WI38 (cell line): ENCODE data around the gene RALGDS.

ENCODE experiments used
- H3K4me3 ChIP-seq: 2 replicates; pipeline ENCODE4 v1.5.1; 2011; ENCODE audit warnings: low read depth, mild to moderate bottlenecking, control low read depth, low read length
- TF ChIP-seq, protein P1 (sequence below): IDR thresholded peaks from 2 replicates; pipeline ENCODE4 v1.5.1; 2012; ENCODE audit warnings: low read depth, mild to moderate bottlenecking, control low read depth, low read length

Gene RALGDS

DNA sequence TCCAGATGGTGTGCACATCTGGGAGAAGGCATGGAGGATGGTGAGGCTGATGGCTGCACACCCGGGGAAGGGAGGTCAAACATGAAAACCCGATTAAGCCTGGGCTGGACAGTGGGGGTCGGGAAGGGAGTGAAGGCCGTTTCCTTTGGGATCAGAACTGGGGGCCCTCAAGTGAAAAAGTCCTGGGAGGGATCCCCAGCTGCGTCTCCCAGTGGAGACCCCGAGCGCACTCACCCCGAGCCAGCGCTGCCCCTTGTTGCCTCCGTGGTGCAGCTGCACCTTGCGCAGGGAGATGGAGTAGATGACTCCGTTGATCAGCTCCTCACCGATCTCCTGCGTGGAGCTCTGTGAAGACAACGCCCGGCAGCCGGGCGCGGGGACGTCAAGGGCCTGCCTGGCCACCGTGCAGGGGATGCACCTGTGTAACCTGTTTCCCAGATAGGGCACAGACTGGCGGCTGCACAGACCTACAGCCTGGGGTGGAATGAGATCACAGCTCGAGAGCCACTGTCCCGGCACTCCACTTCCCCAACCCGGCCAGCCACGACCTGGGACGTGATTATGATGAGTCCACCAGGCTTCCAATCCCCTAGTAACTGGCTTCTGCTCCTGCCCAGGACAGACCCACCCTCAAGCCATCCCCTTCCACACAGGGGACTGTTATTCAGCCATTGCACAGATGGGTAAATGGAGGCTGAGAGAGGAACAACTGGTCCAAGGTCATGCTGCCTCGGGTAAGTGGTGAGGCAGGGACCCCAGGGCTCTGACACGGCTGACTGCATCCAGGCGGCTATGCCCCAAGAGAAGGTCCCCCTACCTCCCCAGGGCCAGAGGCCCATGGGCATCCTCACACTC, 9.0 kb downstream of the RALGDS start:
- TF ChIP-seq, protein P1, sequence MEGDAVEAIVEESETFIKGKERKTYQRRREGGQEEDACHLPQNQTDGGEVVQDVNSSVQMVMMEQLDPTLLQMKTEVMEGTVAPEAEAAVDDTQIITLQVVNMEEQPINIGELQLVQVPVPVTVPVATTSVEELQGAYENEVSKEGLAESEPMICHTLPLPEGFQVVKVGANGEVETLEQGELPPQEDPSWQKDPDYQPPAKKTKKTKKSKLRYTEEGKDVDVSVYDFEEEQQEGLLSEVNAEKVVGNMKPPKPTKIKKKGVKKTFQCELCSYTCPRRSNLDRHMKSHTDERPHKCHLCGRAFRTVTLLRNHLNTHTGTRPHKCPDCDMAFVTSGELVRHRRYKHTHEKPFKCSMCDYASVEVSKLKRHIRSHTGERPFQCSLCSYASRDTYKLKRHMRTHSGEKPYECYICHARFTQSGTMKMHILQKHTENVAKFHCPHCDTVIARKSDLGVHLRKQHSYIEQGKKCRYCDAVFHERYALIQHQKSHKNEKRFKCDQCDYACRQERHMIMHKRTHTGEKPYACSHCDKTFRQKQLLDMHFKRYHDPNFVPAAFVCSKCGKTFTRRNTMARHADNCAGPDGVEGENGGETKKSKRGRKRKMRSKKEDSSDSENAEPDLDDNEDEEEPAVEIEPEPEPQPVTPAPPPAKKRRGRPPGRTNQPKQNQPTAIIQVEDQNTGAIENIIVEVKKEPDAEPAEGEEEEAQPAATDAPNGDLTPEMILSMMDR = no peak
- H3K4me3 ChIP-seq = no peak overlapping the region

DNA sequence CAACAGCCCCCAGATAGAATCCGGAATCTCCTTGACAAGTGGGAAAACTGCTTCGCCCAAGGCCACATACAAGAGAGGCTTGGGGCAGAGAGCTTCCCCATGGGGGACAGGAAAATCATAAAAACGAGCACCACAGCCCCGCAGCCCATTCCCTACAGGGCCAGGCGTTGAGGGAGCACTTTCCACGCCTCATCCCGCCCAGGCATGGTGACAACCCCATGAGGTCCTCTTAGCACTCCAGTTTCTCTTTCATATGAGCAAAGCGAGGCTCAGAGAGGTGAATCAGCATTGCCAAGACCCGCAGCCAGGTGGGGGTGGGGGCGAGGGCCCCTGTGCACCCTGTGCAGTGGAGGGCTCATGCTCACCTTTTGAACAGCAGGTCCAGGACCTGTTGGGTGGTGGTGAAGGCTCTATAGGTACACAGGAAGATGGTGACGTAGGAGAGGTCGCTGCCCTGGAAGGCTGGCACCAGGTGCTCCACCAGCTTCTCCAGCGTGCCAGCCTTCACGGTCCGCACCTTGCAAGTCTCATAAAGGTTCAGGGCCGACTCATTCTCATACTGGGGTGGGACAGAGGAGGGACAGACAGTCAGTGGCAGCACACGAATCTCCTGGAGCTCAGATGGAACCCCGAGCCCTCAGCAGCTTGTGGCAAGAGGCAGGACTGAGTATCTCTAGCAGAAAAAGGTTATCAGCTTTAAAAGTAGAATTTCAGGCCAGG, 10.9 kb downstream of the RALGDS start:
- TF ChIP-seq, protein P1 = no peak
- no peak overlapping the region for H3K4me3 ChIP-seq

DNA sequence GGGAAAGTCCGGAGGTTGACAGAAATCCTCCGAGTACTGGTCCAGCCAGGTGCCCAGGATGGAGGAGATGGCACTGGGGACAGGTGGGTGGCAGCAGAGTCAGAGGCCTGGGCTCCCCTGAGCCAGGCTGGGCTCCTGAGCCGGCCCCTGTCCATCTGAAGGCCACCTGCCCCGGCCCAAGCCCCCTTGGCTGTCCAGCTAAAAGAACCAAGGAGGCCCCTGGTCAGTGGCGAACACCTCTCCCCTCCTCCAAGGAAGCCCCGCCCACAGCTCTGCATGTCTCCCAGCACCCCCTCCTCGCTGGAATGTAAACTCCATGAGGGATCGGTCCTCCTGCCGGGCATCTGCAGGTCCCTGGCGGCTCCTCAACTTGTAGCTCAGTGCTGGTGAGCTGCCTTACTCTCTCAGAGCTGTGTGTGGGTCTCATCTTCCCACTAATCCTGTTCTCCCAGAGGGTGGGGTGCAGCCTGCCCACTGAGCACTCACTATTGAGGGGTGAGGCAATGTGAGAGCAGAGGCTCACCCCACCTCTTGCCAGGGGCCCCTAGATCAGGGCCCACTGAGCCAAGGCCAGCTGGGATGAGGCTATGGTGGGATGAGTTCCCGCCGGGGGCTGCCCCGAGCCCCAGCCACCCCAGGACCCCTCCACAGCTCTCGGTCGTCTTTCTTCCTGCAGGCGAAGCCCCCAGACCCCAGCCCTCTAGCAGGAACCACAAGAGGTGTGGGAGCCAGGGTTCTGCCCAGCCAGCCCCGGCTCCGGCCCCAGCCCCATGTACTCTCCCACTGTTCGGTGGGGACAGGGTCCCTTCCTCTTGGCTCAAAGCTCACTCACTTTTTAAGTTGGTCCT, 12.0 kb downstream of the RALGDS start:
- H3K4me3 ChIP-seq = no peak overlapping the region
- TF ChIP-seq, protein P1 = no peak

DNA sequence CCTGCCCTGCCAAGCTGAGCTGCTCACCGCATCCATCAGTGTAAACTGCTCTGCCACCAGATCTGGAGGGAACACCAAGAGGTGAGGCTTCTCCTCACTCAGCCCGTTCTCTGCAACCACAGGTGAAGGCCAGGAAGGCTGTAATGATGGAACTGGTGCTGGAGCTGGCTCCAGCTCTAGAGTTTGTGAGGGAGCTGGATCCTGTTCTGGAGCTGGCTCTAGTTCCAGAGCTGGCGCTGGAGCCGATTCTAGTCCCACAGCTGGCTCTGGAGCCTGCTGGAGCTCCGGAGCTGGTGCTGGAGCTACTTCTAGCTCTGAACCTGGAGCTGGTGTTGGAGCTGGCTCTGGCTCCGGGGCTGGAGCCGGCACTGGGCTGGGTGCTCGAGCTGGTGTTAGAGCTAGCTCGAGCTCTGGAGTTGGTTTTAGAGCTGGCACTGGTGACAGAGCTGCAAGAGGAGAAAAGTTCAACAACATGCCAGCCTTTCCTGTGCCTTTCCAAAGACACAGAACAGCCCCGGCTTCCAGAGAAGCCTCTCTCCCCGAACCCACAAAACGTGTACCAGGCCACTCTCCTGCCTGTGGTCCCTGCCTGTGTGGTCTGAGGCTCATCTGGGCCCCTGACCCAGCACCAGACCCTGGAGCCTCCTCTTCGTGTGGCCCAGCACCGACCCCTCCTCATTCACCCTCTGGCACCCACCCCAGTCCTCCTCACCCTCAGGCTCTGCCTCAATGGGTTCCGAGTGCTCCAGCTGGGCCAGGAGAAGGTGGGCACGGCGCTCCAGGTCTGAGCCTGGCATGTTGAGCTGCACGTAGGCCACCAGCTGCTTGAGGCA, 12.9 kb downstream of the RALGDS start:
- TF ChIP-seq, protein P1 = no peak
- no peak overlapping the region for H3K4me3 ChIP-seq

DNA sequence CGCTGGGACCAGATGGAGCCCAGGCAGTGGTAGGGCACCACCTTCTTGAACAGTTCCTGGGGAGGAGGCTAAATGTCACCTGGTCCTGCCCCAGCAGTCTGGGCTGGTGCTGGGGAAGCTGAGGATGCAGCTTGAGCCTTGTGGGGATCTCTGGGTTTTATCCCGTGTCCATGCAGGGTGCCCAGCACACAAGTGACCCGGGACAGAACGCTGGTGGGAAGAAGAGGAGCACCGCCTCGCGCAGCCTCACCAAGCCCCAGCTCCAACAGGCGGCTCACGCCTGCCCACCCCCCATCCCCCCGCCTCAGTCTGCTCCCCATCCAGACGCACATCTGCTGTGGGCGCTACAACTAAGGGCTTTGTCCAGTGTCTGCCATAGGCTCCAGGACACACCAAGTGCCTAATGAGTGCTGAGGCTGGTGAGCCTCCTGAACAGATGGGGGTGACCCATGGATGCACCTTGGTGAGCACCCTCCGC, 13.8 kb downstream of the RALGDS start:
- H3K4me3 ChIP-seq = no peak overlapping the region
- TF ChIP-seq, protein P1 = no peak

DNA sequence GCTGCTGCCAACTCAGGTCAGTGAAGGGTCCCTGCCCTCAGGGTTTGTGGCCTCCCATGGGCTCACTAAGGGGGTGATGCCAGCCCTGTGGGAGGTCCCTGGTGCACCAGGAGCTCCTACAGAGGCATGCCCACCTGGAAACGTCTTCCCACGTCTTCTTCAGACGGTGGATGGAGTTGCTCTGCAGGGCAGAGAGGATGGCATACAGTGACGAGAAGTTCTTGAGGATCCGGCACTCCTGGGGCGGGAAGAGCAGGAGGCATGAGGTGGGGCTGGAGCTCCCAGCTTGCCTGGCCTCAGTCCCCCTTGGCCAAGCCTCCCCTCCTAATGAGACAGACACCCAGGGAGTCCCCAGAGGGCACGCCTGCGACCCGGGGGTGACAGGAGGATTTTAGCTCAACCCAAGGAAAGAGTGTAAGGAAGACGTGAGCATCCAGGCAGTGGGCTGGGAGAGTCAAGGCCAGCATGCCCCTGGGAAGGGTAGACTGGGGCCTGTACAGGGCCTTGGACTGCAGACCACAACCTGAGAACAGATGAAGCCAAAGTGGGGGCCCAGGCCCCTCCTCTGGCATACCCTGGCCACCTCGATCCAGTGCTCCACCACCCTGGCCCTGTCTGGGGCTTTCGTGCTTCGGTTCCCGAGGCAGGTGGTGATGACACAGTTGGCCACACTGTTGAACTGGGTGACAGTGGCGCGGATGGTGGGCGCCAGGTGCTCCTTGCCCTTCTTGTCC, 14.4 kb downstream of the RALGDS start:
- H3K4me3 ChIP-seq = no peak overlapping the region
- TF ChIP-seq, protein P1 = no peak
